ENCODE measurements around the gene SEC14L1.

The SEC14L1 gene

DNA sequence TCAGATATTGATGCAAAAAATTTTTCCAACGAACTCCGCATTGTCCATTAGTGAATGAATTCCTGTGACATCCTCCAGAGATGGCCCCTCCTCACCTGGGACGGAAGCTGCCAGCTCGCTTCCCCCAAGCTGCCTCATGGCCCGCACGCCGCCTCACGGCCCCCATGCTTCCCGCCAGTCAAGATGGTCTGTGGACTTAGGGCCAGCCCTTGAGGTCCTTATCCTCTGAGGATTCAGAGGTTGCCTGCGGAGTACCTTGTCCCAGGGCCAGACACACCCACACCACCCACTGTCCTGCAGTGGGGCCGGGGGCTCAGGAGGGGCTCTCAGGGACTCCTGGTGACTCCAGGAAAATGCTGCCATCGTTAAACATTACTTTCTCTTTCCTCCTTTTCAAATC, 73.6 kb downstream of the SEC14L1 start:
- no peak for DNase-seq (ENCODE audit: low read depth in 2 of 2)

DNA sequence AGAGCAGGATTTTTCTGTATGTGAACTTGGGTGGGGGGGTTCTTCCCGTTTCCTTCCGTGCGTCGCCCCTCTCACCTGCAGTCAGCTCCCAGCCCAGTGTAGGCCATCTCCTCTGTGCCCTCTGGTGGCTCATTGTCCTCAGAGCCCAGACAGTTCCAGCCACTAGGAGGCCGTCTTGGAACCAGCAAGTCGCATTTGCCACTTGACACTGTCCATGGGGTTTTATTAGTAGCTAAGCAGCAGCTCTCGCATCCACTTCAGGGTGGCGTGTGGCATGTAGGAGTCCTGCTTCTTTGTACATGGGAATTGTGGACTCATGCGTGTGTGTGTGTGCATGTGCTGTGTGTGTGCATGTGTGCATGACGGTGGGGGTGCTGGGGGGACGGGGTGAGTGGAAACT, 74.0 kb downstream of the SEC14L1 start:
- DNase-seq (ENCODE audit: low read depth in 2 of 2), result no peak

DNA sequence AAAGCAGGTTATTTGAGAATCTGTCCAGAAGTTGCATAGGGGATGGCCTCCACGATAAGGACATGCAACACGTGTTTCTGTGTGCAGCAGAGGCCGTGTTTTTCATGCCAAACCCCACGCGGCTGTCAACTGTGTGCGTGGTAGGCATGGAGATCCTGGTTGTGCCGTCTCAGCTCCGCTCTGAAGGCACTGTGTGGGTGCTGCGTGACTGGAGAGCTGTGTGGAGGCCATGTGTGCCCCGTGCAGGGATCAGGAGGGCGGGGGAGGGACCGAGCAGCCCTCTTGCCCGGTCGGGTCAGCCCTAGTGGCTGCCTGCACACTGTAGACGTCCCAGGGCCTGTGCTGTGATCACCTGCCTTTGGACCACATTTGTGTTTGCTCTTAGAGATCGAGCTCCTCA, 74.5 kb downstream of the SEC14L1 start:
- no peak for DNase-seq (ENCODE audit: low read depth in 2 of 2)

DNA sequence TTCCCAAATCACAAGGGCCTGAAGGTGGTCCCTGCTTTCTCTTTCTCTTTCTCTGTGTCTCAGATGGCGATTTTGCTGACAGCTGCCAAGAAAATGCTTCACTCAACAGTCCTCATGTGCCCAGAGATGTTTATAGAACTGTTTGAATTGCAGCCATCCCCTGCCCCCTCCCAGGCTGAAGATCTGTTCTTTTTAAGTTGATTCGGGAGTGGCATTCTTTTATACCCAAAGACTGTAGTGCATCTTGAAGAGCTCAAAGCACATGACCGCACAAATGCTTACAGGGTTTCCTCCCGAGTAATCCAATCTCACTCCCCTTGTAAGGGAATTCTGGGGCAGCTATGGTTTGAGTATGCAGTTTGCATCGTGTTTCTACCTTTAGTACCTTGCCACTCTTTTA, 75.7 kb downstream of the SEC14L1 start:
- no peak for DNase-seq (ENCODE audit: low read depth in 2 of 2)

DNA sequence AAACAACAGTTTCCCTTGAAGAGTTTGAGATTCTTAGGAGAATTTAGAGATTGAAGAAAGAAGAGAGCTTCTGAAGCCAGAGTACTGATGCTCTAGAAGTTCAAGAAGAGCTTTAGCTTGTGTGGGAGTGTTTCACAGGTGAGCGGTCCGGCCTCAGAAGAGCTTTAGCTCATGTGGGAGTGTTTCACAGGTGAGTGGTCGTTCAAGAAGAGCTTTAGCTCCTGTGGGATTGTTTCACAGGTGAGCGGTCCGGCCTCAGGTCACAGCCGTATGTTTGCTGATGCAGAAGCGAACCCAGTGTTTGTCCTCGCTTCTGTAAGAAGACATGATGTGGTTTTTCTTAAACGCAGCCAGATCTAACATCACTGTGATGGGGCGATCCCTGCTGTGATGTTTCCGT, 76.4 kb downstream of the SEC14L1 start:
- no peak for DNase-seq (ENCODE audit: low read depth in 2 of 2)

DNA sequence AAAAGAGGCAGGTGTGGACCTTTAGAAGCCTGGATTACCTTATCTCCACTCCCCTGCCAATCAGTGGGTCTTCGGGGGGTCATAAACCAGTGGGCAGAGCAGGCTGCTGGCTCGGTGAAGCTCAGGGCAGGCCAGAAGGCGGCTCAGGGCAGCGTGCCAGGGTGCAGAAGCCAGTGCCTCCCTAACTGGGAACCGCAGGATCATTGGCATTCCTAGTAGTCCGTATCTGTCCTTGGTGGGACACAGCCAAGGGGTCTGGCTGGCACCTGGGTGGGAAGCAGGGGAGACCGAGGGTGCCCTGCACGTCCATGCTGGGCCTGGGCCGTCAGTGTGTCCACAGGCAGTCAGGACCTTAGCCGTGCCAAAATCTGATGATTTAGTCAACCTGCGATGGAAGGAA, 76.8 kb downstream of the SEC14L1 start:
- no peak for DNase-seq (ENCODE audit: low read depth in 2 of 2)

DNA sequence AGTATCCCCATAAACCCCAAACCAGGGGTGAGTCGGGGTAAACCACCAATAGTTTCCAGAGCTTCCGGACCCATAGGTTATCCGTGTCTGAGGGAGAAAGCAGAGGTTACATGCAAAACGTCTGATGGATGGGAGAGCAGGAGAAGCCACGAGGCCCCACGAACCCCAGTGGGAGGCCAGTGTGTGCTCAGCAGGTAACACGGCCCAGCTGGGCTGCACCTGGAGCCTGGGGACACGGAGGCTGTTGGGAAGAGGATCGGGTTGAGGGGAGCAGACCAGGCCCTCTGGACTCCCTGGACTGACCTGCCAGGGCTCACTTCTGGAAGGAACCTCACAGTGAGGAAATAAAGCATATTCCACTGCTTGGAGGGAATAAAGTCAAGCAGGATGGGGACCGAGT, 78.1 kb downstream of the SEC14L1 start:
- DNase-seq (ENCODE audit: low read depth in 2 of 2), result no peak

DNA sequence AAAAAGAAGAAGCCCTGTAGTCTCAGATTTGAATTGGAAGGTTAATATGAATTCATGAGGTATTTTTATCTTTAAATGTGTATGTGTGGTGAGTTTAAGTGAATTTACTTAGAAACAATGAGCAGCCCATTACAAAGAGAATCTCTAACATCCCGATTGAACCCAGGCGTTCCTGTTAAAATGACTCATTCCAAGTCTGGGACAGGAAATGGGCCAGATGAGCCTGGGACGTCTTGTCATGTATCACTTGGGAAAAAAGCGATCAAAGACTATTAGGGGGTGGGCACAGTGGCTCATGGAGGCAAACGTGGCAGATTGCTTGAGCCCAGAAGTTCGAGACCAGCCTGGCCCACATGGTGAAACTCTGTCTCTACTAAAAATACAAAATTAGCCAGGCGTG, 81.6 kb downstream of the SEC14L1 start:
- no peak for DNase-seq (ENCODE audit: low read depth in 2 of 2)

DNA sequence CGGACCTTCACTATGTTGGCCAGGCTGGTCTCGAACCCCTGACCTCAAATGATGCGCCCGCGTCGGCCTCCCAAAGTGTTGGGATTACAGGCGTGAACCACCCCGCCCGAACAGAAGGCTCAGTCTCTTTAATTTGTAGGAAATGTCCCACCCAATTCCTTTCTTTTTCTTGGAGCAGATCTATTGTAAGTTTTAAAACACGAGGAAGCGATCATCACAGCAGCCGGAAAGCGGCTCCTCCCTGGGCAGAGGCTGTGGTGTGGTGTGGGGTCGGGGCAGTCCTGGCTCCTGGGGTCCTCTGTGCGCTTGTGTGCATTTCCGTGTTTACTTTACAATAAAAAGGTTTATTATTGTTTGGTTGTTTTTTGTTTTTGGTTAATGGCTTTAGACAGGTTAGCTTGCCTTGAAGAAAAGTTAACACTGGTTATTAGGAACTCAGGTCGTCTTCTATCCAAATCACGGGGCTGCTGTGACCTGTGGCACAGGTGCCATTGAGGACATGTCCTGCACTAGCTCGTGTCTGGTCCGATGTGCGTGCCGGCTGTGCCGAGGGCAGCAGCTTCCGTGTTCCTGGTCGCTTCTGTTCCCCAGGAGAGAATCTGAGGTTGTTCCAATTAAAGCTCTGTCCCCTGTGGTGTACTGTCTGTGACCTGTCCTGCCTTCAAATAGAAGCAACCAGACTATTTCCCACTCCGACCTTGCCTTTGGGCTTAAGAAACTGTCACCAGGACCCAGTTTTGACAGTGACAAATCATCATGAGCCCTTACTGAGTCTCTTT, 83.1 kb downstream of the SEC14L1 start:
- no peak for DNase-seq (ENCODE audit: low read depth in 2 of 2)

DNA sequence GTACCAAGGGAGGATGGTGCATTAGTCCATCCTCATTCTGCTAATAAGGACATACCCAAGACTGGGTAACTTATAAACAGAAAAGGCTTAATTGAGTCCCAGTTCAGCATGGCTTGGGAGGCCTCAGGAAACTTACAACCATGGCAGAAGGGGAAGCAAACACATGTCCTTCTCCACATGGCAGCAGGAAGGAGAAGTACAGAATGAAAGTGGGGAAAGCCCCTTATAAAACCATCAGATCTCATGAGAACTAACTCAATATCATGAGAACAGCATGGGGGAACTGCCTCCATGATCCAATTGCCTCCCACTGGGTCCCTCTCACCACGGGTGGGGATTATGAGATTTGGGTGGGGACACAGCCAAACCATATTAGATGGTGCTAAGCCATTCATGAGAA, 84.5 kb downstream of the SEC14L1 start:
- DNase-seq (ENCODE audit: low read depth in 2 of 2), result no peak

DNA sequence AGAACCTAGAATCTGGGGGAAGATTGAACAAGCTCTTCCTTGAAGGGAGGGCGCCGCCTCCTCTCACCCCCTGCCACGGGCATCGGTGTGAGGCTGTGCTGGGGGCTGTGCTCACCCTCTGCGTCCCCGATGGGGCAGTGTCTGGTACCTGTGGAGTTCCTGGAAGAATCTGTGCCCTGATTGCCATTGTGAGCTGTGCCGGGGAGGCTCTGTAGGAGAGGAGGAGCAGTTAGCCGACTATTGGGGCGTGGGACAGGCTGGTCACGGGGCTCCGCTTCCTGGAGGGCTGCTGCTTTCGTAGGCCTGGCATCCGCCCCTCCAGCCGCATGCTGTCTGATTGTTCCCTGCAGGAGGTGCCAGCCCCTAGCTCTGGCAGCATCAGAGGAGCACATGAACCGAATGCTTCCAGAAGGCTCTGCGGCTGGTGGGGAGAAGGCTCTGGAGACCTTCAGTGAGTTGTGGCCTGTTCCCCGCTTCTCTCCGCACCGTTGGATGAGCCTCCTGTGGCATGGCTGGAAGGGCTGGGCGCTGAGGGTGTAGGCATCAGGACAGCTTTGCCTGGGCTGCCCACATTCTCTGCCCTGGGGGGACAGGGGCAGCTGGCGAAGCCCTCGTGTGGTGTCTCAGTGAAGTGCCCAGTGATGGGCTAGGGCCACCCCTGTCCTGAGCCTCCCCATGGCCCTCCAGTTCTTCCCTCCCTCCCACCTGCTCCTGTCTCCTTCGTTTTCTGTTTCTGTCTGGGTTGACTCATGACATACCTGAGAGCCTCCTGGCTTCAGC, 86.9 kb downstream of the SEC14L1 start:
- DNase-seq (ENCODE audit: low read depth in 2 of 2), result no peak

DNA sequence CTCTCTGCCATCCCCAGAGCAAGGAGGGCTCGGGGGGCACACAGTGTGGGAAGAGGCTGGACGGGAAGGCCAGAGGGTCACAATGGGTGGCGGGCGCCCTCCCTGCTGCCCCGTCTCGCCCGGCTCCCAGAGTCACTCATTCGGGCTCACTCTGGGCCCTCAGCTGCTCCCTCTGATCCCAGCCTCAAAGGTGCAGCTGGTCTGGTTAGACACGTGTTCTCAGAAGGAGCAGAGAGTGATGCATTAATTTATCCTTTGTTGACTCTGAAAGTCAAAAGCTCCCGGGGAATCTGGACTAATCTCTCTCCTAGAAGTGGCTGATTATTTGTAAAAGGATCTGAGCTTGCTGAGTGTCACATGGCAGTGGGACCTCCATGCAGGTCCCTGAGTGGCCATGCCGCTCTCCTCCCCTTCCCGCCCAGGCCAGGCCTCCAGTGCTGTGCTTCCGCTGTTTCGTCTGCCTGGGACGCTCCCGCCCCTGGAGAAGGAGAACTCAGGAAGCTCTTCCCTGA, 87.5 kb downstream of the SEC14L1 start:
- no peak for DNase-seq (ENCODE audit: low read depth in 2 of 2)

DNA sequence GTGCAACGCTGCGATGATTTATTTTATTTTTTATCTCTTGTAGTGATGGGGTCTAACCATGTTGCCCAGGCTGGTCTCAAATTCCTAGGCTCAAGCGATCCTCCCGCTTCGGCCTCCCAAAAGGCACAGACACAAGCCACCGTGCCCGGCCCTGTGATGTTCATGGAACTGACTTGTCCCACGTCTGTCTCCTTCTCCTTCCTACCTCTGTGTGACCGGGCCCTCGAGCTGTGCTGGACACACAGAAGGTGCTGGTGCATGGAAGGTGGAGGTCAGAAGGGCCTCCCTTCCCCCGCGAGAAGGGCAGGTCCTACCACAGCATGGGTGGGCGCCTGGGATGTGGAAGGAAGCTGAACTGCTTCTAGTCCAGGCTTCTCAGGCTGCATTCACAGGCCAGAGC, 88.0 kb downstream of the SEC14L1 start:
- DNase-seq (ENCODE audit: low read depth in 2 of 2), result no peak

DNA sequence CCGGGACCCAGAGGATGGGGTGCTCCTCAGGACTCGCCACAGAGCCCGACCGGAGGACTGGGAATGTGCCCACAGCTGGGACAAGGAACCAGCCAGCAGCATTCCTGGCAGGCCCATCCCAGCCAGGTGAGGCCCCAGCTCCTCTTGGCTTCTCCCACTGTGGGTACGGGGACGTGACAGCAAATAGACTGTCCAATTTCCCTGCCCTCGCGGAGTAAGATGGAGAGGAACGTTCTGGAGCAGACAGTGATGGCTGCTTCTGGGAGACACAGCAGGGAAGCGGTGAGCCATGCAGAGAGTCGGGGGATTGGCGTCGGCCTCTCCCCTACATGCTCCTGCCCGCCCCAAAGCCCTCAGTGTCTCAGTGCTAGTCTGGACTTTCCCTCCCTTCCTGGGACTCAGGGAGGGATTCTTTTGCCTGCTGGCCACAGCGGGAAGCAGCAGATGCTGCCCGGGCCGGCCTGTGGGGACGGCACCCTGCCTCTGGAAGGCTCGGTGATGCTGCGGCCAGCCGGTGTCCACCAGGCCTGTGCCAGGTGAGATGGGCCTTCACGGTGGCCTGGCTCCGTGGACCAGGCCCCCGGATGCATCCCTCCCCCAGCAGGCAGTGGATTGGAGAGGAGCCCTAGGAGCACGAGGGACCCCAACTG, 89.1 kb downstream of the SEC14L1 start:
- no peak for DNase-seq (ENCODE audit: low read depth in 2 of 2)

DNA sequence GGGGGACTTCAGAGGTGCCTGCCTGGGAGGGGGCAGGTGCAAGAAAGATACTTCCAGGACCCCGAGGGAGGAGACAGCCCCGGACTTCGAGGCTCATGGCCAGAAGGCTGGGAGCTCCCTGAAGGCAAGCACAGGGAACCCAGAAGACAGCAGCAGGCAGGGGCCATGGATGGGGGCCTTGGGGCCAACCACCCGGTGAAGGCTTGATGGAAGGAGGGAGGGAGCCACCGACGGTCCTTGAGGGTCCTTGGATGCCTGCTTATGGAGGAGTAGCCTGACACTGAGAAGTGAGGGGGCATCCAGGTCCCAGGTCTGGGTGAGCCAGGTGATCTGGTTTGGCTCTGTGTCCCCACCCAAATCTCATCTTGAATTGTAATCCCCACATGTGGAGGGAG, 89.7 kb downstream of the SEC14L1 start:
- DNase-seq (ENCODE audit: low read depth in 2 of 2), result no peak

DNA sequence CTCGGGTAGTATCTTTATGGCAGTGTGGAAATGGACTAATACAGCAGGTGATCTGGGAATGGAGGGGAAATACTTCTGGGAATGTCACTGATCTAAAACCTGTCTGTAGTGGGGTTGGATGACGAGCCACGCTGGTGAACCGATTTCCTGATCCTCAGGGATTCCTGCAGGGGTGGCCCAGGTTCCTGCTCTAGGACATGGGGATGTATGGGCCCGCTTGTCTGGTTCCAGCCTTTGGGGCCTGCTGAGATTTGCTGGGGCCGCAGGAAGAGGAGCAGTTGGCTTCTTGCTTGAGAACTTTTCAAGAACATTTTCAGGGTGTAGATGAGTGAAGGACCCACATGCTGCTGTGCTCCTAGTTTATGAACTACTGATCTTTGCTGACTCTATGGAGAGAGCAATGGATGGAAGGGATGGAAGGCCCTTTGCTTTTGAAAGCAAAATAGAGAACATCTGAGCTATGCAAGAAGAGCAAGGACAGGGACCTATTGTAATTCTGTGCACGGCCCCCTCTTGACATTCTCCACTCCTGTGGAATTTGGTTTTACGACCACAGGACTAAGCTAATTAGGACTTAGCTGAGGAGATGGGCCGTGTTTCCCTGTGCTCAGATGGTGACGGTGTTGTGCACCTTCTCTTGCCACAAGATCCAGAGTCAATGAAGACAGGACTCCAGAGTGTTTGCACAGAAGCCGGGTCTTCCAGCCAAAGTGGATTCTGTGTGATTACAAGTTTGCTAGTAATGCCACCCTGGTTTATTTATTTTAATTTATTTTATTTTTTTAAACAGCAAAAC, 90.5 kb downstream of the SEC14L1 start:
- no peak for DNase-seq (ENCODE audit: low read depth in 2 of 2)

DNA sequence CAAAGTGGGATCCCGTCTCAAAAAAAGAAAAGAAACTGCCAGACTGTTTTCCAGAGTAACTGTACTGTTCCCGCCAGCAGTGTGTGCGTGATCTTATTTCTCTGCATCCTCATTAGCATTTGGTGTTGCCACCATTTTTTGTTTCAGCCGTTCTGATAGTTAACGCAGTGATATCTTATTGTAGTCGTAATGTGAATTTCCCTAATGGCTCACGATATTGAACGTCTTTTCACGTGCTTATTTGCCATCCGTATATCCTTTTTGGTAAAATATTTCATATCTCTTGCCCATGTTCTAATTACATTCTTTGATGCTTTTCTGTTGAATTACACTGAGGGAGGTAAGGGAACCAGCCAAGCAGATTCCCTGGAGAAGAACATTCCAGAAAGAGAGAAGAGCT, 92.4 kb downstream of the SEC14L1 start:
- no peak for DNase-seq (ENCODE audit: low read depth in 2 of 2)

DNA sequence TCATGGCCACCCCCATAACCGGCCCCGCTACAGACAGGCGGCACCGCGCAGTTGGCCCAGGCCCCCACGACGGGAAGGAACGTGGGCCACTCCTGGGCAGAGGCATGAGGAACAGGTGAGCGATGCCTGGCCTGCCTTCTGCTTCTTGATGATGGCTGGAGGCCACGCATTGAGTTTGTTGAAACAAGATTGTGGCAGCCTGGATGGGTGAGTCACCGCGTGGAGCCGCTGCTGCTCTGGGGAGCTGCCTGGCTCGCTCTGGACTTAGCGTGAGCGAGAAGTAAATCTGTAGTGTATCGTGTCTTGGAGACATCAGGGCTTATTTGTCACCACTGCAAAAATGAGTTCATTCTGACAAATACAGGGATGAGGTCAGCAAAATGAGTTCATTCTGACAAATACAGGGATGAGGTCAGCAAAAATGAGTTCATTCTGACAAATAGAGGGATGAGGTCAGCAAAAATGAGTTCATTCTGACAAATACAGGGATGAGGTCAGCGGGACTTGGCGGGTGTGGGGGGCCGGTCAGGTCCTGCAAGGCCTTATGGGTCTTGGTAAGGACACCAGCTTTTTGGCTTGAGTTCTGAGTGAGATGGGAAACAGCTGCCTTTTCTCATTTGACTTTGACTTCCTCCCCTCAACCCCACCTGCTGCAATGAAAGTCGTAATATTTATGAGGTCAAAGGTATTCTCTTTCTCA, 93.0 kb downstream of the SEC14L1 start:
- no peak for DNase-seq (ENCODE audit: low read depth in 2 of 2)

DNA sequence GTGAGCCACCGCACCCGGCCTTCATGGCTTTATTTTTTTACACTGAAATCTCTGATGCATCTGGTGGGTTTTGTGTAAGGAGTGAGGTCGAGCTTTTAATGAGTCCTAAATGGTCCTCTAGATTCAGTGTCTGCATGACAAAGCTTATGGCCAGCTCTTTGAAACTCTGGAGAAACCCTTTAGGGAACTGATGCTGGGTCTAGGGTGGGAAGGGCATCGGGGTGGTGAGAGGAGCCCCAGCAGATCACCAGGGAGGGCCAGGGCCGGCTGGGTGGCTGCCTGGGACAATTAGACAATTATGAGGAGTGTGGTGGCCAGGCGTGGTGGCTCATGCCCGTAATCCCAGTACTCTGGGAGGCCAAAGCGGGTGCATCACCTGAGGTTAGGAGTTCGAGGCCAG, 93.9 kb downstream of the SEC14L1 start:
- no peak for DNase-seq (ENCODE audit: low read depth in 2 of 2)

DNA sequence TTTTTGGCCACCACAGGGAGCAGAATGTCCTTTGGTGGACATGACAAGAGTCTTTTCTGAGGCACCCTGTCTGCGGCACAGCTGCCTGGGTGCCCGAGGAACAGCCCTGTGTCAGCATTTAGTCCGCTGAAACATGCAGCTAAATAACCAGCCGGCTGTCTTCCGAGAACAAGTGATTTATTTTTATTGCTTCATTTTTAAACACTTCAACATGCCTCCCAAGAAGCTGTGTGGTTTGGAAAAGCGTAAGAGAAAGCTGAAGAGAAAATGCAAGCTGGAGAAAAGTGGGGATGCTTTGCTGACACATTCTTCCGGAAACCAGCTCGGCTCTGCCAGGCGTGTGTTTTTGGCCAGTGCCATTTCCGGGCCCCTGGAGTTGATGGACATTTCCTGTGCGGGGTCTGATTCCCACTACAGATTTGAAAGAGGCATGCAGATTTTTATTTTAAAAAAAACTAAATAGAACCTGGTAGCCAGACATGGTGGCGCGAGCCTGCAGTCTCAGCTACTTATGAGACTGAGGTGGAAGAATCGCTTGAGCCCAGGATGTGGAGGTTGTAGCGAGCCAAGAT, 94.7 kb downstream of the SEC14L1 start:
- DNase-seq (ENCODE audit: low read depth in 2 of 2), result peak; percentile 88 to 91

All from fibroblast of skin of left biceps (primary cell).